ENCODE measurements around the gene CHST3.

CHST3 gene

DNA sequence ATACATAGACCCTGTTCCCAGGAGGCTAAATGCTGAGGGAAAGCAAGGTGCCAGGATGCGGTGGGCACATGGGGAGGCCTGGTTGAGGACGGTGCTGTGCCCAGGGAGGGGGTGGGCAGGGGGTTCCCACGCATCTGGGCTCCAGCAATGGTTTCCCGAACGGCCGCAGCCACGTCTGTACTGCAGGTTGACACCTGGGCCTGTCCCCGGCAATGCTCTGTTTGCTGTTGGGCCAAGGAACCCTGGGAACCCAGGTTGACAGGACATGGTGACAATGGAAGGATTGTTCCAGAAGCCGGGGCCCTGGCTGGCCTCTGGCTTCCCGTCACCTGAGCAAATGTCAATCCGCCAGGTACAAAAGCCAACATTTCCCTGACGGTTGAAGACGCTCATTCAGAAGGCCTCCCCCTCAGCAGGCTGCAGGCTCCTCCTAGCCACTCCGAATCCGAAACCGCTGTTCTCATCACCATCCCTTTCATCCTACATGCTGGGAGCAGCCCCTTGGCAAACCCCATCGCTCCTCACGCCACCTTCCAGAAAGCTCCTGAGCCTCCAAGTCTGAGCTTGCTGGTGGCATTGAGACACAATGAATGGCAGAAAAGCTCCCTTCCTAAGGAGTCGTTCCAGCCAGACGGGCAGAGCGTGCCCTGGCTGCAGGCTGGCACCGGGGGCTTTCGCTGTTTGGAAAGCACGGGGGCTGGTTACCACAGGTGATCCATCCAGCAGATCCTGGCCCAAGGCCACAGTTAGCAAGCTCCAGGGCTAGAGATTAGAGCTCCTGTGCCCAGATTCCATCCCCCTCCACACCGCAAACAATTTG, 92.9 kb downstream of the CHST3 start:
- no peak for DNase-seq (ENCODE audit: low spot score)

DNA sequence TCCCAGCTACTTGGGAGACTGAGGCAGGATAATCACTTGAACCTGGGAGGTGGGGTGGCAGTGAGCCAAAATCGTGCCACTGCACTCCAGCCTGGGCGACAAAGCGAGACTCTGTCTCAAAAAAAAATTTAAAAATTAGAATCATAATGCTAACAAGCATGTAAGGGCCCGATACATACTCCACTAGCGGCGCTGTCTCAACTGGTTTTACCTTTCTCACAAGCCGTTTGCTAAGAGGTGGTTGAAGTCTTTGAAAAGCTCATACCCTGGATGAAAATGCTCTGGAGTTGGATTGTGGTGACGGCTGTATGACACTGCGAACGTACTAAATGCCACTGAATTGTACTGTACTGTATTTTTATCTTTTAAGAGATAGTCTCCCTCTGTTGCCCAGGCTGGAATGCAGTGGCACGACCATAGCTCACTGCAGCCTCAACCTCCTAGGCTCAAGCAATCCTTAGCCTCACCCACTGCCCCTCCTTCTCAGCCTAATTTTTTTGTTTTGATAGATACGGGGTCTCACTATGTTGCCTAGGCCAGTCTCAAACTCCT, 94.2 kb downstream of the CHST3 start:
- DNase-seq (ENCODE audit: low spot score): peak; percentile 23

DNA sequence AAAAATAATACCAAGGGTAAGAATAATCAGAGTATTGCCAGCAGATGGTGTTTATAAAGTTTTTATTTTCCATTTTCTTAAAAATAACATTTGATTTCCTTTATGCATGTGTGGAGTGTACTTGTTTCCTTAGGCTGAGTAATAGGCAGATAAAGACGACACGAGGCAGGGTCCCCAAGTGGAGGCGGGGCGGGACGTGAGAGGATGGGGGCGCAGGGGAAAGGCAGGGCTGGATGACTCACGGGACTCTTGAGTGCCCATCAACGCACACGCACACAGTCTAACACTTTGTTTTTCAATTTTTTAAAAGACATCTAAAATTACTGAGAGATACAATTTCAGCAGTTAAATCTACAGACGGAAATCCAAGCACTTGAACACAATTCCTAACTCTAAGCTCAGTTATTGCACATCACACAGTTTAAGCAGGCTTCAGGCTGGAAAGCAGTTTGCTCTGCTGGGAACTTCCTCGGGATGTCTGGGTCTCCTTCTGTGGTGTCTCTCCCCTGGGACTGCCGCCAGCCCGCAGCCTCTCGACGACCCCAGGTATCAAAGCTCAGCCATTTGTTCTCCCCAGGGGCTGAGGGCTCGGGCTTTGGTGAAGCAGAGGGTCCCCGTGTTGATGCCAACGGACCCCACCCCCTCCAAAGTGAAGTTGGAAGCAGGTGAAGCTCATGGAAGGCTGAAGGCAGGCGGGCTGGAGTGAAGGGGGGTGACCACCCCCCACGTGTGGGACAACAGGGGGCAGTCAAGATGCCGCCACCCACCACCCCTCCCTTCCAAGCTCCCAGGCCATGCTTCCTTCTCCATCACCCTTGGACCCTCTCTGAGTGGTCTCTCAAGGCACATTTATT, 95.0 kb downstream of the CHST3 start:
- no peak for DNase-seq (ENCODE audit: low spot score)

DNA sequence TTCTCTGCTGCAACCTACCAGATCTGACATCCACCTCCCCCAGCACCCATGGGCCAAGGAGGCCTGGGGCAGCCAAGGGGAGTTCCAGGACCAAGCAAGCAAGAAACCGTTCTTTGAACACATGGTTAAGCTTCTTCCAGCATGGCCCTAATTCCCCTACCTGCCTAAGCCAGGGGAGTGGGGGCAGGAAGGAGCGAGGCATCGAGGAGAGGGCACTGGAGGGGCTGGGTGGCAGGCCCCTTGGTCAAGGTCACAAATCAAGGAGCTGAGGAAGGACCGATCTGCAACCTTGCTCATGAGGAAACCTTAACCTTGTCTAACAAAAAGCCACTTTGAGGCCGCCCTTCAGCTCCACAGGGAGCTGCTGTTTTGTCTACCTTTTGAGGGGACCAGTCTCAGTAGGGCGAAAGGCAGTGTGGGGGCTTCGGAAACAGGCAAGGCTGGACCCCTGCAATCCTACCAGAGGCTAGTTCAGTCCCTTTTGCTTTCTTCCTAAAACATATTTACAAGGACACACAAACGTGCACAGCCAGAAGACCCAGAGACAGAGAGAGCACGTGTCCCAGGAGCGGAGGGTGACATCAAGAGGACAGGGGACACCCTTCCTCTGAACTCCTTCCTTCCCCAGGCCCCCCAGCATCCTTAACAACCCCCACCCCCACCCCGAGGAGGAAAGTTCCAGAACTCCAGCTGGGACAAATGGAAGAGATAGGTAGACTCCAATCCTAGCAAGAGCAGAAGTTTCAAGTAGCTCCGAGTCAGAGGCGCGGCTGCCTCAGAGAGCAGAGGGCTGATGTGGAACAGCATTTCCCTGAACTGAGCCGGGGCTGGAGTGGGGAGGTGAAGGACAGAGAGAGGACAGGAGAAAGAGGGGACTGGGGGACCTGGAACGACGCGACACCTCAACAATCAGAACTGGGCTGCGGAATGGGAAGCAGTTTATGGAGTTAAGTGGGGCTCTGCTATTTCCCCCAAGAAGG, 95.9 kb downstream of the CHST3 start:
- DNase-seq (ENCODE audit: low spot score): no peak

DNA sequence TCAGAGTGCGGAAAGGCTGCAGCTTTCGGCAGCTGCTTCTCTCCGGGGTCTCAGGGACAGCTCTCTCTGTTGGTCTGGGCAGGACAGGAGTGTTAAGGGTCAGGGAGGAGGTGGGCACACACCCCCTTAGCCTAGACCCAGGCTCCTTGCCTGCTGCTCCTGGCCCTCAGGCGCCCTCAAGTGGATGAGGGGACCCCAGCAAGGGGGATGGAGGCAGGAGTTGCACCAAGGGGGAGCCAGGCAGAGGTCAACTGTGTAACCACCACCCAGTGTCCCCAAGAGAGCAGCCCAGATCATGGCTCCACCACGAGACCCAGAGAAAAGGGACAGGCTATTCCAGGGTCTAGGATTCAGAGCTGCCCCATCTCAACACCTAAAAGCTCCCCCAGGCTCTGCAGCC, 97.3 kb downstream of the CHST3 start:
- no peak for DNase-seq (ENCODE audit: low spot score)

DNA sequence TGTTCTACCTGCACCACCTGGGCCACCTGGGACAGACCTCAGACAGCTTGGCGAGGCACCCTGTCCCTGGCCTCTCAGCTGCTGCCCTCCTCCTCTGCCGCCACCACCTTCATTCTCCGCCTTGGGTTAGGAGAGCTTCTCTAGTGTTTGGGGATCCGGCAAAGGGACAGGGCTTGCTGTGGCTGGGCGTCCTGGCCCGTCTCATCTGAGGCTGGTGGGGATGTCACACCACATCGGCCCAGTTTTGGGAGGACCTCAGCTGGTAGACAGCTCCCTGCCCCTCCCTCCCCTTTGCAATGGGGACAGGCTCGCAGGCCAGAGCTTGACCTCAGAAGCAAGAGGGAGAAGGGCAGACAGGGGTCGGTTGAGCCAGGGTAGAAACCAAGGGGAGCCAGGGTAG, 97.7 kb downstream of the CHST3 start:
- DNase-seq (ENCODE audit: low spot score): no peak

DNA sequence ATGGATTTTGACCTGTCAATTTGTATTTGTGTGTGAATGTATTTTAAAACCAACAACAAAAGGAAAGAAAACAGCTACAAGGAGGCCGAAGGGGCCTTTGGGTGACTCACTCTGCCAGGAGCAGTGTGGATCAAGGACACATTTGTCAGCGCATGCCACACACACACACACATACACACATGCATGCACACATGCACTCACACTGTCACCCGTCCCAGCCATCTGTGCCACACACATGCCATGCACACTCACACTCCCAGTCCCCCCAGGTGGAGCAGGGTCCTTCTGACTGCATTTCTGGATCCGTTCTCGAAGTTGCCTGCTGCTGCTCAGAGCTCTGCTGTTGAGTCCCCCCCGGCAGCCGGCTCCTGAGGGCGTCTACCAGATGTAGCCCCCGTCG, 98.2 kb downstream of the CHST3 start:
- DNase-seq (ENCODE audit: low spot score): no peak
